HEK293 (cell line): ENCODE data around the gene NRIP1.

Experiments
- CTCF ChIA-PET: fragments of 350-600 bp; formaldehyde crosslinking; extraction: SDS; loops from one replicate; lab custom pipeline; 2021; ENCODE audit warnings: antibody characterized with exemption; lab: Yijun Ruan, JAX
- POLR2A ChIA-PET: fragments of 300-600 bp; formaldehyde crosslinking; extraction: SDS; loops from one replicate; lab custom pipeline; 2020; ENCODE audit warnings: antibody characterized with exemption, inconsistent platforms; lab: Yijun Ruan, JAX
- H3K27ac ChIP-seq: fragments of 200-500 bp; sonication (Bioruptor generic); 2 replicates; pipeline ENCODE4 v1.5.1; 2014; ENCODE audit warnings: low read depth, low read length, control low read depth, inconsistent platforms; ENCODE audit errors: extremely low read depth
- H3K36me3 ChIP-seq, 2 experiments: fragments of 200-500 bp in 1 of 2; sonication (Bioruptor generic) in 1 of 2; 1 replicate in 1 of 2; 2 replicates in 1 of 2; pipeline ENCODE4 v1.5.1; 2014 to 2017; ENCODE audit warnings: inconsistent platforms in 2 of 2, low read length in 2 of 2; ENCODE audit not compliant: control insufficient read depth in 2 of 2, insufficient read depth in 1 of 2
- H3K4me1 ChIP-seq: fragments of 200-500 bp; sonication (Bioruptor generic); 2 replicates; pipeline ENCODE4 v1.5.1; 2014; ENCODE audit warnings: mild to moderate bottlenecking, low read length, inconsistent platforms; ENCODE audit not compliant: control insufficient read depth, insufficient read depth
- H3K4me3 ChIP-seq: 2 replicates; pipeline ENCODE4 v1.5.1; 2011; ENCODE audit warnings: low read depth, mild to moderate bottlenecking, control low read depth, low read length, moderate library complexity
- H3K9me3 ChIP-seq: fragments of 200-500 bp; sonication (Bioruptor generic); 2 replicates; pipeline ENCODE4 v1.5.1; 2014; ENCODE audit warnings: low read depth, low read length, inconsistent platforms; ENCODE audit not compliant: control insufficient read depth, insufficient read depth
- KLF16 ChIP-seq: fragments of 450-650 bp; formaldehyde crosslinking; IDR thresholded peaks from 2 replicates; pipeline ENCODE4 v1.5.1; 2017; ENCODE audit warnings: missing biosample characterization, missing genetic modification characterization
- MYNN ChIP-seq: fragments of 450-650 bp; formaldehyde crosslinking; IDR thresholded peaks from 2 replicates; pipeline ENCODE4 v1.5.1; 2016; ENCODE audit warnings: missing biosample characterization, missing genetic modification characterization, borderline replicate concordance
- YY2 ChIP-seq: fragments of 450-650 bp; formaldehyde crosslinking; IDR thresholded peaks from 2 replicates; pipeline ENCODE4 v1.5.1; 2016; ENCODE audit warnings: missing biosample characterization, missing genetic modification characterization
- ZBTB8A ChIP-seq: fragments of 450-650 bp; formaldehyde crosslinking; IDR thresholded peaks from 2 replicates; pipeline ENCODE4 v1.5.1; 2016; ENCODE audit warnings: missing biosample characterization, missing genetic modification characterization
- ZNF140 ChIP-seq: fragments of 450-650 bp; formaldehyde crosslinking; IDR thresholded peaks from 2 replicates; pipeline ENCODE4 v1.5.1; 2016; ENCODE audit warnings: missing biosample characterization, missing genetic modification characterization
- ZNF155 ChIP-seq: fragments of 450-650 bp; formaldehyde crosslinking; IDR thresholded peaks from 2 replicates; pipeline ENCODE4 v1.5.1; 2016; ENCODE audit warnings: missing biosample characterization, missing genetic modification characterization
- ZNF16 ChIP-seq: fragments of 450-650 bp; formaldehyde crosslinking; IDR thresholded peaks from 2 replicates; pipeline ENCODE4 v1.5.1; 2016; ENCODE audit warnings: low read depth, missing biosample characterization, missing genetic modification characterization
- ZNF19 ChIP-seq: fragments of 450-650 bp; formaldehyde crosslinking; IDR thresholded peaks from 2 replicates; pipeline ENCODE4; 2016; ENCODE audit warnings: missing biosample characterization, missing genetic modification characterization, low read depth
- ZNF350 ChIP-seq: fragments of 450-650 bp; formaldehyde crosslinking; IDR thresholded peaks from 2 replicates; pipeline ENCODE4 v1.5.0; 2017; ENCODE audit warnings: missing biosample characterization, mild to moderate bottlenecking, missing genetic modification characterization
- ZNF404 ChIP-seq: fragments of 450-650 bp; formaldehyde crosslinking; IDR thresholded peaks from 2 replicates; pipeline ENCODE4 v1.5.1; 2017; ENCODE audit warnings: missing biosample characterization, missing genetic modification characterization
- ZNF600 ChIP-seq: fragments of 450-650 bp; formaldehyde crosslinking; IDR thresholded peaks from 2 replicates; pipeline ENCODE4 v1.5.1; 2016; ENCODE audit warnings: missing biosample characterization, missing genetic modification characterization
- TF ChIP-seq, protein P1 (sequence below): fragments of 450-650 bp; formaldehyde crosslinking; IDR thresholded peaks from 2 replicates; pipeline ENCODE4 v1.5.1; 2017; ENCODE audit warnings: missing biosample characterization, missing genetic modification characterization
- TF ChIP-seq, protein P2 (sequence below): fragments of 450-650 bp; formaldehyde crosslinking; IDR thresholded peaks from 2 replicates; pipeline ENCODE4 v1.5.1; 2016; ENCODE audit warnings: missing biosample characterization, missing genetic modification characterization
- TF ChIP-seq, protein P3 (sequence below): fragments of 450-650 bp; formaldehyde crosslinking; IDR thresholded peaks from 2 replicates; pipeline ENCODE4 v1.5.1; 2017; ENCODE audit warnings: missing biosample characterization, missing genetic modification characterization
- TF ChIP-seq, protein P4 (sequence below): fragments of 450-650 bp; formaldehyde crosslinking; conservative IDR thresholded peaks from 2 replicates; pipeline ENCODE4 v1.5.1; 2016; ENCODE audit warnings: low read depth, missing biosample characterization, missing genetic modification characterization
- TF ChIP-seq, protein P5 (sequence below): fragments of 450-650 bp; formaldehyde crosslinking; IDR thresholded peaks from 2 replicates; pipeline ENCODE4 v1.5.1; 2016; ENCODE audit warnings: missing biosample characterization, missing genetic modification characterization

The NRIP1 gene

DNA sequence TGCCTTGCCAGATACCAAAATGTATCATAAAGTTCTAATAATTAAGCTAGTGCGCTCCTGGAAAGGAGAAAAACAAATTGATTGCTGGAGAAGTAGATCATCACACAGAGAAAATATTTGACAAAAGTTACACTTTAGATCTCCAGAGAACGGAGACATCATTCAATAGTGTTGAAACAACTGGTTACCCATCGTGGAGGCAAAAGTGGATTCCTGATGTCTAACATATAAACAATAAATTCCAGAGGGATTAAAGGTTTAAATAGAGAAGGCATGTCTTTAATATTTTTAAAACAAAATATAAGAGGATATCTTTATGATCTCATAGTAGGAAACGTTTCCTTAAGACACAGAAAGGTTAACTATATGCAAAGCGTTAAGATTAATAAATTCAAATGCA lies 41.0 kb downstream of the NRIP1 start:
- Histone ChIP-seq H3K4me3 (no peak overlapping the region), H3K9me3 (no peaks in the 10 kb centered on the region), H3K36me3 (peaks cover 0 to 3% of the 10 kb centered on the region in 2 experiments; a peak in 1 of 3 replicates), H3K27ac (no peak overlapping the region), H3K4me1 (peaks cover 12% of the 10 kb centered on the region)
- ChIA-PET CTCF (no interaction called here), POLR2A (no interaction called here)
- no peak for TF ChIP-seq YY2 (tag by site-specific recombination)
- TF ChIP-seq, protein P1, sequence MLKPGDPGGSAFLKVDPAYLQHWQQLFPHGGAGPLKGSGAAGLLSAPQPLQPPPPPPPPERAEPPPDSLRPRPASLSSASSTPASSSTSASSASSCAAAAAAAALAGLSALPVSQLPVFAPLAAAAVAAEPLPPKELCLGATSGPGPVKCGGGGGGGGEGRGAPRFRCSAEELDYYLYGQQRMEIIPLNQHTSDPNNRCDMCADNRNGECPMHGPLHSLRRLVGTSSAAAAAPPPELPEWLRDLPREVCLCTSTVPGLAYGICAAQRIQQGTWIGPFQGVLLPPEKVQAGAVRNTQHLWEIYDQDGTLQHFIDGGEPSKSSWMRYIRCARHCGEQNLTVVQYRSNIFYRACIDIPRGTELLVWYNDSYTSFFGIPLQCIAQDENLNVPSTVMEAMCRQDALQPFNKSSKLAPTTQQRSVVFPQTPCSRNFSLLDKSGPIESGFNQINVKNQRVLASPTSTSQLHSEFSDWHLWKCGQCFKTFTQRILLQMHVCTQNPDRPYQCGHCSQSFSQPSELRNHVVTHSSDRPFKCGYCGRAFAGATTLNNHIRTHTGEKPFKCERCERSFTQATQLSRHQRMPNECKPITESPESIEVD (tag by site-specific recombination) = no peak
- TF ChIP-seq MYNN (tag by site-specific recombination) = no peak
- TF ChIP-seq ZNF16 (tag by site-specific recombination) = no peak
- TF ChIP-seq, protein P2, sequence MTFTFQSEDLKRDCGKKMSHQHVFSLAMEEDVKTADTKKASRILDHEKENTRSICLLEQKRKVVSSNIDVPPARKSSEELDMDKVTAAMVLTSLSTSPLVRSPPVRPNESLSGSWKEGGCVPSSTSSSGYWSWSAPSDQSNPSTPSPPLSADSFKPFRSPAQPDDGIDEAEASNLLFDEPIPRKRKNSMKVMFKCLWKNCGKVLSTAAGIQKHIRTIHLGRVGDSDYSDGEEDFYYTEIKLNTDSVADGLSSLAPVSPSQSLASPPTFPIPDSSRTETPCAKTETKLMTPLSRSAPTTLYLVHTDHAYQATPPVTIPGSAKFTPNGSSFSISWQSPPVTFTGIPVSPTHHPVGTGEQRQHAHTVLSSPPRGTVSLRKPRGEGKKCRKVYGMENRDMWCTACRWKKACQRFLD (tag by site-specific recombination) = no peak
- TF ChIP-seq ZNF600 (tag by site-specific recombination) = no peak
- no peak for TF ChIP-seq KLF16 (tag by site-specific recombination)
- no peak for TF ChIP-seq ZNF155 (tag by site-specific recombination)
- TF ChIP-seq ZBTB8A = no peak
- TF ChIP-seq, protein P3, sequence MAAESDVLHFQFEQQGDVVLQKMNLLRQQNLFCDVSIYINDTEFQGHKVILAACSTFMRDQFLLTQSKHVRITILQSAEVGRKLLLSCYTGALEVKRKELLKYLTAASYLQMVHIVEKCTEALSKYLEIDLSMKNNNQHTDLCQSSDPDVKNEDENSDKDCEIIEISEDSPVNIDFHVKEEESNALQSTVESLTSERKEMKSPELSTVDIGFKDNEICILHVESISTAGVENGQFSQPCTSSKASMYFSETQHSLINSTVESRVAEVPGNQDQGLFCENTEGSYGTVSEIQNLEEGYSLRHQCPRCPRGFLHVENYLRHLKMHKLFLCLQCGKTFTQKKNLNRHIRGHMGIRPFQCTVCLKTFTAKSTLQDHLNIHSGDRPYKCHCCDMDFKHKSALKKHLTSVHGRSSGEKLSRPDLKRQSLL (tag by site-specific recombination) = no peak
- TF ChIP-seq ZNF350 = no peak
- TF ChIP-seq ZNF19 (tag by site-specific recombination) = no peak
- TF ChIP-seq ZNF404 (tag by site-specific recombination) = no peak
- TF ChIP-seq, protein P4, sequence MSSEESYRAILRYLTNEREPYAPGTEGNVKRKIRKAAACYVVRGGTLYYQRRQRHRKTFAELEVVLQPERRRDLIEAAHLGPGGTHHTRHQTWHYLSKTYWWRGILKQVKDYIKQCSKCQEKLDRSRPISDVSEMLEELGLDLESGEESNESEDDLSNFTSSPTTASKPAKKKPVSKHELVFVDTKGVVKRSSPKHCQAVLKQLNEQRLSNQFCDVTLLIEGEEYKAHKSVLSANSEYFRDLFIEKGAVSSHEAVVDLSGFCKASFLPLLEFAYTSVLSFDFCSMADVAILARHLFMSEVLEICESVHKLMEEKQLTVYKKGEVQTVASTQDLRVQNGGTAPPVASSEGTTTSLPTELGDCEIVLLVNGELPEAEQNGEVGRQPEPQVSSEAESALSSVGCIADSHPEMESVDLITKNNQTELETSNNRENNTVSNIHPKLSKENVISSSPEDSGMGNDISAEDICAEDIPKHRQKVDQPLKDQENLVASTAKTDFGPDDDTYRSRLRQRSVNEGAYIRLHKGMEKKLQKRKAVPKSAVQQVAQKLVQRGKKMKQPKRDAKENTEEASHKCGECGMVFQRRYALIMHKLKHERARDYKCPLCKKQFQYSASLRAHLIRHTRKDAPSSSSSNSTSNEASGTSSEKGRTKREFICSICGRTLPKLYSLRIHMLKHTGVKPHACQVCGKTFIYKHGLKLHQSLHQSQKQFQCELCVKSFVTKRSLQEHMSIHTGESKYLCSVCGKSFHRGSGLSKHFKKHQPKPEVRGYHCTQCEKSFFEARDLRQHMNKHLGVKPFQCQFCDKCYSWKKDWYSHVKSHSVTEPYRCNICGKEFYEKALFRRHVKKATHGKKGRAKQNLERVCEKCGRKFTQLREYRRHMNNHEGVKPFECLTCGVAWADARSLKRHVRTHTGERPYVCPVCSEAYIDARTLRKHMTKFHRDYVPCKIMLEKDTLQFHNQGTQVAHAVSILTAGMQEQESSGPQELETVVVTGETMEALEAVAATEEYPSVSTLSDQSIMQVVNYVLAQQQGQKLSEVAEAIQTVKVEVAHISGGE (tag by site-specific recombination) = no peak
- TF ChIP-seq, protein P5, sequence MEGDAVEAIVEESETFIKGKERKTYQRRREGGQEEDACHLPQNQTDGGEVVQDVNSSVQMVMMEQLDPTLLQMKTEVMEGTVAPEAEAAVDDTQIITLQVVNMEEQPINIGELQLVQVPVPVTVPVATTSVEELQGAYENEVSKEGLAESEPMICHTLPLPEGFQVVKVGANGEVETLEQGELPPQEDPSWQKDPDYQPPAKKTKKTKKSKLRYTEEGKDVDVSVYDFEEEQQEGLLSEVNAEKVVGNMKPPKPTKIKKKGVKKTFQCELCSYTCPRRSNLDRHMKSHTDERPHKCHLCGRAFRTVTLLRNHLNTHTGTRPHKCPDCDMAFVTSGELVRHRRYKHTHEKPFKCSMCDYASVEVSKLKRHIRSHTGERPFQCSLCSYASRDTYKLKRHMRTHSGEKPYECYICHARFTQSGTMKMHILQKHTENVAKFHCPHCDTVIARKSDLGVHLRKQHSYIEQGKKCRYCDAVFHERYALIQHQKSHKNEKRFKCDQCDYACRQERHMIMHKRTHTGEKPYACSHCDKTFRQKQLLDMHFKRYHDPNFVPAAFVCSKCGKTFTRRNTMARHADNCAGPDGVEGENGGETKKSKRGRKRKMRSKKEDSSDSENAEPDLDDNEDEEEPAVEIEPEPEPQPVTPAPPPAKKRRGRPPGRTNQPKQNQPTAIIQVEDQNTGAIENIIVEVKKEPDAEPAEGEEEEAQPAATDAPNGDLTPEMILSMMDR (tag by site-specific recombination) = no peak
- TF ChIP-seq ZNF140 = no peak
